KBM-7 (cell line): Measurements from ENCODE around the gene KRTAP10-11.
"Not testable (repeated sequence)": the region's sequence is repeated elsewhere in the genome, so short reads cannot be mapped to it uniquely, and the experiment has no call there.

Source experiments
- DNase-seq: peaks from one replicate; pipeline ENCODE4 v3.0.0-alpha.2; 2015
- in situ Hi-C: fragments of 300-500 bp; cut with MboI; formaldehyde crosslinking; loops from 2 replicates; pipeline ENCODE4 v1.14.3; 2020; ENCODE audit warnings: low sequenced_read_pairs, low pct_unique_long_range_greater_than_20kb, mixed read lengths

KRTAP10-11 gene, protein sequence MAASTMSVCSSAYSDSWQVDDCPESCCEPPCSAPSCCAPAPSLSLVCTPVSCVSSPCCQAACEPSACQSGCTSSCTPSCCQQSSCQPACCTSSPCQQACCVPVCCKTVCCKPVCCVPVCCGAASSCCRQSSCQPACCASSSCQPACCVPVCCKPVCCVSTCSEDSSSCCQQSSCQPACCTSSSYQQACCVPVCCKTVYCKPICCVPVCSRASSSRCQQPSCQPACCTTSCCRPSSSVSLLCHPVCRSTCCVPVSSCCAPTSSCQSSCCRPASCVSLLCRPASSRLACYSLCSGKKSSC

DNA sequence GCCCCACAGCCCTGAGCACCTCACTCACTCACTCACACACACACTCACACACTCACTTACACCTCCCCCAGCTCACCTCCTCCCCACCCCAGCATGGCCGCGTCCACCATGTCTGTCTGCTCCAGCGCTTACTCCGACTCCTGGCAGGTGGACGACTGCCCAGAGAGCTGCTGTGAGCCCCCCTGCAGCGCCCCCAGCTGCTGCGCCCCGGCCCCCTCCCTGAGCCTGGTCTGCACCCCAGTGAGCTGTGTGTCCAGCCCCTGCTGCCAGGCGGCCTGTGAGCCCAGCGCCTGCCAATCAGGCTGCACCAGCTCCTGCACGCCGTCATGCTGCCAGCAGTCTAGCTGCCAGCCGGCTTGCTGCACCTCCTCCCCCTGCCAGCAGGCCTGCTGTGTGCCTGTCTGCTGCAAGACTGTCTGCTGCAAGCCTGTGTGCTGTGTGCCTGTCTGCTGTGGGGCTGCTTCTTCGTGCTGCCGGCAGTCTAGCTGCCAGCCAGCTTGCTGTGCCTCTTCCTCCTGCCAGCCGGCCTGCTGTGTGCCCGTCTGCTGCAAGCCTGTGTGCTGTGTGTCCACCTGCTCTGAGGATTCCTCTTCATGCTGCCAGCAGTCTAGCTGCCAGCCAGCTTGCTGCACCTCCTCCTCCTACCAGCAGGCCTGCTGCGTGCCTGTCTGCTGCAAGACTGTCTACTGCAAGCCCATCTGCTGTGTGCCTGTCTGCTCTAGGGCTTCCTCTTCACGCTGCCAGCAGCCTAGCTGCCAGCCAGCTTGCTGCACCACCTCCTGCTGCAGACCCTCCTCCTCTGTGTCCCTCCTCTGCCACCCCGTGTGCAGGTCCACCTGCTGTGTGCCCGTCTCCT, at the start of gene KRTAP10-11:
KRTAP10-11 (plus strand) TSS at position 49 of the 856 bp plus-strand sequence; CDS start at position 94, 45 bp downstream.
- DNase-seq, in situ Hi-C loops: not testable (repeated sequence)

DNA sequence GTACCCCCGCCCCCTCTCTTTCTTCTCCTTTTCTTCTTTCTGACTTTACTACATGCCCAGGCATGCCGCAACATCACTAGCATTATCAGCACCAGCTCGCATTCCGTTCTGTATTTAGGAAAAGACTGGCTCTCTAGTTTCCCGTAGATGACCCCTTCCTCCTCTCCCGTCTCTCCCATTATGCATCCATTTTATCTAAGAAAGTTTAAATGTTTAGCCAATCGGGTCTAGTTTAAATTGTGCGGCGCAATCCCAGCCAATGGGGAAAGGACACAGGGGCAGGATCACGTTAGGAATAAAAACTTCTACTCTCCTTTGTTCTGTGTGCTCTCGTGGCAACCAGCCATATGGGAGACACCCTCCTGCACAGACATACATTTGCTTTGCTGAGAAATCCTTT, 48.2 kb upstream of the KRTAP10-11 start:
- in situ Hi-C loops: no loop called here
- DNase-seq: peak; percentile 26

DNA sequence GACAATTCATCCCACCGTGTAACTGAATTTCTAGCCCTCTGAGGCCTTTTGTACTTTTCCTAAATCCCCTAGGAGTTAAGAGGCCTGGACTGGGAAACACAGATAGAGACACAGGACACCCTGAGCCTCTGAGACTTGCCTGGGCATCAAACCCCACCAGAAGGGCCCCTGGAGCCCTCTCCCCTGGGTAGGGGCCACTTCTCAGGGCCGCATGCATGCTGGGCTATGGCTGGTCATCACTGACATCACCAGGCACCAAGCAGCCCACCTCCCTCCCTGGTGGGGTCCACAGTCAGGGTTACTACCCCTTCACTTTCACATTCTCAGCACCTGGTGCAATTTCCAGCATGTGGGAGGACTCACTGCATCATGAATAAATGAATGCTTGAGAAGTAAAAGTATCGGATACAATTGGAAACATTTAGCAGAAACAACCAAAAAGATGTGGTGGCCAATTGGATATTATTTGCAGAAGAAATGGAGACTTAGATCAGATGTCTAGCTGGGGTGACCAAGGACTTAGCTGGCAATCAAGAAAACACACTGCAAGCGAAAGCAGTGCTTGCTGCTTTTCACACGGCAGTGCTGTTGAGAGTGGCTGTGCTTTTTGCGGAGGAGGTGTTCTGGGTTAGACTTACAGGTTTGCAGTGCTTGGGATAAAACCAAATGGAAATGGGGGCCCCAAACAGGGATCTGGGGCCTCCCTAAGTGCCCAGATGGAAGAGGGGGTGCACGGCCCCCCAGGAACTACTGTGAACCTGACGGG, 46.8 kb upstream of the KRTAP10-11 start:
- in situ Hi-C loops: no loop called here
- DNase-seq: no peak

DNA sequence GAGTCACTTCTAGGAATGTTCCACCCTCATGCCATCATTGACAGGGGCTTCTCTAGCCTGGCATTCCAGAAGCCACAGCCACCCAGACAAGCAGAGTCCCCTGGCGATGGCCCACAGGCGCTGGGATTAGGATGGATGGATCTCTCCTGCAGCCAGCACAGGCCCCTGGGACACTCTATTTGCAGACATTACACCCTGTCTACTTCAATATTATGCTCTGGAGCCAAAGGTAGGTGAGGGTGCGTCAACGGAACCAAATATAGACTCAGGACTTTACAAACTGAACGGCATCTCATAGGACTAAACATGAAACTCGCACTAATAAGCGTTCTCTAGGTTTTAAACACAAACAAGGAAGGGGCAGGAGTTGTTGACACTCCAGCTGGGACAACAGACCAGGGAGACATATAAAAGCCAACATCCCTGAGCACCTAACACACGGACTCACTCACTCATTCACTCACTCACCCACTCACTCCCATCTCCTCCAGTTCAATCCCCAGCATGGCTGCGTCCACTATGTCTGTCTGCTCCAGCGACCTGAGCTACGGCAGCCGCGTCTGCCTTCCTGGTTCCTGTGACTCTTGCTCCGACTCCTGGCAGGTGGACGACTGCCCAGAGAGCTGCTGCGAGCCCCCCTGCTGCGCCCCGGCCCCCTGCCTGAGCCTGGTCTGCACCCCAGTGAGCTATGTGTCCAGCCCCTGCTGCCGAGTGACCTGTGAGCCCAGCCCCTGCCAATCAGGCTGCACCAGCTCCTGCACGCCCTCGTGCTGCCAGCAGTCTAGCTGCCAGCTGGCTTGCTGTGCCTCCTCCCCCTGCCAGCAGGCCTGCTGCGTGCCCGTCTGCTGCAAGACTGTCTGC, 45.9 kb upstream of the KRTAP10-11 start, which contains the start of gene KRTAP10-7:
KRTAP10-7 (plus strand) TSS at position 480 of the 861 bp plus-strand sequence; CDS start at position 505, 25 bp downstream.
- DNase-seq, in situ Hi-C loops: not testable (repeated sequence)

DNA sequence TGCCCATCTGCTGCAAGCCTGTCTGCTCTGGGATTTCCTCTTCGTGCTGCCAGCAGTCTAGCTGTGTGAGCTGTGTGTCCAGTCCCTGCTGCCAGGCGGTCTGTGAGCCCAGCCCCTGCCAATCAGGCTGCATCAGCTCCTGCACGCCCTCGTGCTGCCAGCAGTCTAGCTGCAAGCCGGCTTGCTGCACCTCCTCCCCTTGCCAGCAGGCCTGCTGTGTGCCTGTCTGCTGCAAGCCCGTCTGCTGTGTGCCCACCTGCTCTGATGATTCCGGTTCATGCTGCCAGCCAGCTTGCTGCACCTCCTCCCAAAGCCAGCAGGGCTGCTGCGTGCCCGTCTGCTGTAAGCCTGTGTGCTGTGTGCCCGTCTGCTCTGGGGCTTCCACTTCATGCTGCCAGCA, 45.1 kb upstream of the KRTAP10-11 start:
- DNase-seq, in situ Hi-C loops: not testable (repeated sequence)

GRCh38 chr21:44601596-44602462, 44.4 kb upstream of the KRTAP10-11 start:
- in situ Hi-C loops: no loop called here

GRCh38 chr21:44602463-44602850, 43.8 kb upstream of the KRTAP10-11 start:
- DNase-seq: no peak
- in situ Hi-C loops: no loop called here

More at GRCh38 chr21:44601596-44602462, 44.4 kb upstream of the KRTAP10-11 start:
- no peak for DNase-seq

DNA sequence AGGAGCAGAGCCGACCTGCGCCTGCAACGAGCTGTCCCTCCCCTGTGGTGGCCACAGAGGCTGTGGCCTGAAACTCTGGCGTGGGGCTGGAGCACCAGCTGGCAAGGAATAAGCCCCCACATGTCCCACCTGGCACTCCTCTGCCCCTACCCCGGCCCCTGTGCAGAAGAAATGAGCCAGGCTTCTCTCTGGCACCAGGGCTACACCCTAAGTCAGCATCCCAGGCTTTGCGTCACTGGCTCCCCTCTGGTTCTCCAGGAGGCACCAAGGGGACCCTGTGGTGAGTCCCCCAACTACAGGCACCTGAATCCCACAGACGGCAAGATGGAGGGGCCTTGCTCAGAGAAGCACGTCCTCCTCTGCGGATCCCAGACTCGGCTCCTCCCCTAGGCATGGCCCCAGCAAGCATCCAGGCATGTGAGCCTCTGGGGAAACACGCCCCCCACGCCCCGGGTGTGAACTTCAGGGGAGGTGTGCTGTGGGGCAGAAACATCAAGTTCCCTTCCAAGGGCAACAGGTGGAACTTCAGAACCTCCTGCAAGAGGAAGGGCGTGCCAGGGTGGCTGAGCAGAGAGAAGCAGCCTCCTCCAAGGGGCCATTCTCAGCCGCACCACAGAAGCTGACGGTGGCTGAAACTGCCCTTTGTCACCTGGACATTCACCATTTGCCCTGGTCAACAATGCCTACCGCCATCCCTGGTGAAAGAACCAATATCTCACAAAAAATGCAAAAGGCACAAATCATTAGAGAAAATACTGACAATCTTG, 42.9 kb upstream of the KRTAP10-11 start:
- in situ Hi-C loops: no loop called here
- no peak for DNase-seq

- in situ Hi-C loops: no loop called here
- DNase-seq: no peak
These were observed 42.3 kb upstream of the KRTAP10-11 start for GRCh38 chr21:44603911-44604310.

- in situ Hi-C loops: no loop called here
- DNase-seq: no peak
These were observed 39.7 kb upstream of the KRTAP10-11 start for GRCh38 chr21:44606495-44606894.

- in situ Hi-C loops: no loop called here
- no peak for DNase-seq
These were observed 37.0 kb upstream of the KRTAP10-11 start for GRCh38 chr21:44609193-44609592.

- DNase-seq, in situ Hi-C loops: not testable (repeated sequence)
These were observed 35.9 kb upstream of the KRTAP10-11 start for GRCh38 chr21:44610157-44610843.

DNA sequence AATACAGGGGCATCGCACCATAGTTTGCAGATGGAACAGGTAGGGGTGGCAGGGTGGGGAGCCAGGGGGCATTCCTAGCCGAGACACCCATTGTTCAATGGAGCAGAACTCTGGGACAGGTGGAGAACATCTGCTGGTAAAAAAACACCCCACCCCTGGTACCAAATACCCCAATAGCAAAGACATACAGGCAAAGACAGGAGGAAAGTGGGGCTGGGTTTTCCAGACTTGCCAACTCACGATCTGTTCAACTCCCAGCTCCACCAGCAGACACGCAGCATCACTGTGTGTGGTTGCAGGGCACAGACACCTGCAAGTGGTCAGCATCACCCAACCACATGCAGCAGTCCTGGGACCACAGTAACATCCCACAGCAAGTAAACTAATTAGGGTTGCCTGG, 34.7 kb upstream of the KRTAP10-11 start:
- in situ Hi-C loops: no loop called here
- DNase-seq: no peak

DNA sequence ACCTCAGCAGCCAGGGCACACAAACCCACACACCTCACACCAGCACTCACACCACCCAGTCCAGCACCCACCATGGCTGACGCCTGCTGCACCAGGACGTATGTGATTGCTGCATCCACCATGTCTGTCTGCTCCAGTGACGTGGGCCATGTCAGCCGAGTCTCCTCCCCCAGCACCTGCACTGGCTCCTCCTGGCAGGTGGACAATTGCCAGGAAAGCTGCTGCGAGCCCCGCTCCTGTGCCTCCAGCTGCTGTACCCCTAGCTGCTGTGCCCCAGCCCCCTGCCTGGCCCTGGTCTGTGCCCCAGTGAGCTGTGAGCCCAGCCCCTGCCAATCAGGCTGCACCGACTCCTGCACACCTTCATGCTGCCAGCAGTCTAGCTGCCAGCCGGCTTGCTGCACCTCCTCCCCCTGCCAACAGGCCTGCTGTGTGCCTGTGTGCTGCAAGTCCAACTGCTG, 34.2 kb upstream of the KRTAP10-11 start, which contains the start of gene KRTAP10-8:
KRTAP10-8 (plus strand) TSS at position 51 of the 458 bp plus-strand sequence; CDS start at position 73, 22 bp downstream.
- no peak for DNase-seq
- in situ Hi-C loops: no loop called here

- no peak for DNase-seq
- in situ Hi-C loops: no loop called here
These were observed 33.5 kb upstream of the KRTAP10-11 start for GRCh38 chr21:44612669-44613229.
